Measurements from ENCODE around the gene DCTN3. TPM values are rescaled to one million over a fixed set of nuclear protein-coding genes. Genes with fewer than 3 reads are reported as not detected.

DCTN3 gene
- polyA plus RNA-seq, 10 donors: 53.7 to 75.6 (median 66.5) TPM

DNA sequence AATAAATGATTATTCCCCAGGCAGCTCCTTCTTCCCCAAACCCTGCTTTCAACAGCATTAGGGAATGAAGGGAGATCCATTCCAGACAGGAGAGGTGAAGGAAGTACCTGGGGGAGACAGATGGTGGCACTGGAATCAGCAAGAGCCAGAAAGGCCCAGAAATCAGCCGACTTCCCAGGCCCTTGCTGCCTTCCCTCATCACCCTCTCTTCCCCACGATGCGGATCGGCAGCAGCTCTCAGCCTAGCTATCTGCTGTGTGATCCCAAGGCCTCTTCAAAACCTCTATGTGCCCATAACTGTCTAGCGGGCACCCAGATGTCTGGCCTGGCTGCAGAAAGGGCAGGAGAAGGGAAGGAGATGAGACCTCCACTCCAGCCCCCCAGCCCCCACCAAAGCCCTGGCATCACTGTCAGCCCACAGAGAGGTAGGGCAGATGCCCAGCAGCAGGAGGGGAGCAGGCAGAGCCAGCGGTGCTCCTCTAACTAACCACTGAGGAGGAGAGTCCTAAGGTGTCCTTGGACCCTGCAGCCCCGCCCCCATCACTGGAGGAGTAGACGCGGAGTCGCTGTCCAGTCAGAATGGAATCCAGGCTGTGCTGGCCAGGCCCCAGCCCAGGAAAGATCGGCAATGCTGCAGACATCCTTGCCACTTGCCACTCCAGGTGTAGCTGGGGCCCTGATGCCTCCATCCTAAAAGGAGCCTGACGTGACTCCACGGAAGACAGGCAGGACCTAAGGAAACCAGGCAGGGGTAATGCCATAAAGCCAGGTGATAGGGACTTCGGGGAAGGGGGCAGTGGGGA is 43.5 kb downstream of the DCTN3 start:
- DNase-seq: peak in 2 of 3 donors; percentile 53 to 81

DNA sequence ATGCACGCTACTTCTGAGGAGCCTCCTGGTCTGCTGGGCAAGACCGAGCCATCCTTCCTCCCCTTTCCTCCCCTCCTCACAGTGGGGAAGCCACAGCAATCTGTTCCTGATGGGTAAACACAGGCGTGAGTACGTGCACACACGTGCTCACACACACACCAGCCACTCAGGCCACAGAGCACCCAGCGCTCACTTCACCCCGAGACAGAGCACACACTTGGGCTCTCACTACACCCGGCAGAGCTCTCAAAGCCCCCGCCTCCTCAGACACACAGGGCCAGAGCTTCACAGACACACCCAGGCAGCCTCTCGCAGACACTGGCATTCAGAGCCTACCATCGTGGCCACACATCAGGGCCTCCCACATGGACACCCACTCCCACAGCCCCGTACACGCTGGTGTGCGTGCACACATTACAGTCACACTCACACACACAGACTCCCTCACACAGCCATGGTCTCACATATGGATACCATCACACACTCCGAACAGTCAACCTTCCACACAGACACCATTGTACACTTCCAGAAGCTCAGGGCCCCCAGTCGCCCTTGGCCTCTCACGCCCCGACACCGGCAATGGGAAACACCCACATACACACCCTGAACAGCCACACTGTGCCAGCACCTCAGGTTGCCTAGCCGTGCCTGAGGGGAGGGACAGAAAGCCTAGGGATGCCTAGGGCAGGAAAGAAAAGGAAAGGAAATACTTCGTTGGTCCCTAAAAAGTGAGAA is 44.3 kb downstream of the DCTN3 start:
- DNase-seq: peak in 1 of 3 donors; percentile 51

DNA sequence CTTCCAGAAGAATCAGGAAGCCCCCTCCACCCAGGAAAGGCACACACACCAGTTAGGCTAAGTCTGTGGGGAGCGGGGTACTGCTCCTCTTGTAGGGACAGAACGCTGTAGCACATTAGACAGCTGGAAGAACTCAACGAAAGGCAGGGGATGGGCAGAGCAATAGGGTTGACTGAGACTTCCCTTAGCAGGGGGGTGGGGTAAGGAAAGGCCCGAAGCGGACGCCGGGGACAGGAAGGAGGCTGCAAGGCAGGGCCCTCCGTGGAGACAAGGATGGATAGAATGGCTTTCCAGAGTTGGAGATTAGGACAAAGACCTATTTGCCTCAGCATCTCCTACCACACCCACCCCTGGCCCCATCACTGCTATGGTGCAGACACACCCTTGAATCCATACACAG is 45.1 kb downstream of the DCTN3 start:
- DNase-seq: no peak

DNA sequence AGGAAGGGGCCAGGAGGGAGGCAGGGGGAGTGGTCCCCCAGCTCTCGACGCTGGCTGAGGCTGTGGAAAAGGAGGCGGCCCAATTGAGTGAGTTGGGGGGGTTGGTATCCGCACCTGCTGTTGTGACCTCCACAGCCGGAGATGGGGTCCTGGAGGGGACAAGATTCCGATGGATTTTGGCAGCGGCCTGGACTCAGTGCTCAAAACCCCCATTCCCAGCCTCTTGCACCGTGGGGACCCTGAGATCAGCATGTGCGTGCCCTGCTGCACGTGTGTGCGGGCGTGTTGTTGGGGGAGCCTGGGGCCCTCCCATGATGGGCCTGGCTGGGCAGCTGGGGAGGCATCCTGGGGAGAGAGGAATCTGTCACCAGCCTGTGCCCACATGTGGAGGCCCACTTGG is 45.7 kb downstream of the DCTN3 start:
- peak in 2 of 3 donors; percentile 62 to 89 for DNase-seq

DNA sequence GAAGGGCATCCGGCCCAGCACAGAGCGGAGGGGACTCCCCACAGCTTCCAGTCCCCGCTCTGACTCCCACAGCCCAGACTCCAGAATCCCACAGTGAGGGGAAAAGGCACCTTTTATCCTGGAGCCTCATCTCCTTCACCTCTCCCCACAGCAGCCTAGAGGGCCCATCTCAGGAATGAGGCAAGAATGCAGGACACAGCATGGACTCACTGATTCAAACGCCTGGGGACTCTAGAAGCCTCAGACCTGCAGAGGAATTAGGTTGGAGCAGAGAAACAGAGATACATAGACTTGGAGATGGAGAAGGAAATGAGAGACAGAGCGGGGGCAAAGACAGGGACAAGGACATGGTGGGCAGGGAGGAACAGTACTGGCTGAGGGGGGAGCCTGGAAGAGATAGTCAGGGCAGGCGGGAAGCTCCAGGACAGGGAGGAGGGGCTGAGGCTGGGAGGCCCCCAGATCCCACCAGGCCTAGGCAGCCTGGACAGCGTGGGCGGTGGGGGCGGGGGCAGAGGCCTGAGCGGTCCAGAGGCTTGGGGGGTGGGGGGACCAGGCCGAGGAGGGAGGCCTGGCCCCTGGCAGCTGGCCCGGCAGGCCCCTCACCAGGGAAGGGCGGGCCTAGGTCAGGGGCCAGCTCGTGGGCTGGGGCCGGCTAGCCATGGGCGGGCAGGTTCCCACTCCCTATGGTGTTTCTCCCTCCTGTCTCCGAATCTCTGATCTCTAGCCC is 46.5 kb downstream of the DCTN3 start:
- peak in 2 of 3 donors; percentile 55 to 81 for DNase-seq

DNA sequence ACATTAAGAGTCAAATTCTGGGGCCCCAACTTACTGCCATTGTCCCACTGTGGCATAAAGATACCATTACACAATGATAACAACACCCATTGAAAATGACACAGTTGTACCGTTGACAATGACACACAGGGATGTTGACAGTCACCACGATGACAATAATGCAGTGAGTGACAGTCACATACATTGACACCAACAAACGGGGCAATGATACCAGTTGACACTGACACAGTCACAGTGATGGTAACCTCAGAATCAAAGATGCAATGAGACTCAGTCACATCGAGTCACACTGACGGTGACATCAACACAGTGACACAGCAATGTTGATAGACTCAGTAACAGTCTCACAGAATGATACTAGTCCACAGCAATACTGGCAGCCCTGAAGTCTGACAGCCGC is 47.7 kb downstream of the DCTN3 start:
- no peak for DNase-seq

DNA sequence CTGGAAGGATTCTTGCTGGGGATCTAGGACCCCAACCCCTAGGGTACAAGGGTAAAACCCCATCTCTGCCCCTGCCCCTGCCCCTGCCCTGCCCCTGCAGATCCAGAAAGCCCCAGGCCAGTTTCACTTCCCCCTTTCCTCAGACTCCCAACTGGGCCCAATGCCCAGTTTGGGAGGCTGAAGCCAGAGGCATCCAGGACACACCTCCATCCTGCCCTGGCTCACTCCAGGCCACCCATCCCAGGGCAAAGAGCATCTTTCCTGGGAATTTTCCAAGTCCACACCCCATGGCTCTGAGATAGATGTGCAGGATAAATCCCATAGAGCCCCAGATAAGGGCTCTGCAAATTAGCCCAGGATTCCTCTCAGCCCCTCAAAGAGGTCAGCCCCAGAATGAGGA is 48.2 kb downstream of the DCTN3 start:
- no peak for DNase-seq

DNA sequence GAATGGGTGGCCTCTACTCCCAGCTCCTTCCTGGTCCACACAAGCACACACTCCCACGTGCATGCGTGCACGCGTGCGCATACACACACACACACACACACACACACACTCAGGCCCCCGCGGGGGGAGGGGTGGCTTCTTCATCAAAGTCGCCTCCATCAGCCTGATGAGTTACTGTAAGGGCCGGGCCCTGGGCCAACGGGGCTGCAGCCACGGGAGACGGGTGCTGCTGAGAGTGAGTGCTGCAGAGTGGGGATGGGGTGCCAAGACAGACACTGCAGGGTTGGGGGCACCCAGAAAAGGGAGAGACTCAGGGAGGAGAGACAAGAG is 48.8 kb downstream of the DCTN3 start:
- peak in 1 of 3 donors; percentile 67 for DNase-seq

DNA sequence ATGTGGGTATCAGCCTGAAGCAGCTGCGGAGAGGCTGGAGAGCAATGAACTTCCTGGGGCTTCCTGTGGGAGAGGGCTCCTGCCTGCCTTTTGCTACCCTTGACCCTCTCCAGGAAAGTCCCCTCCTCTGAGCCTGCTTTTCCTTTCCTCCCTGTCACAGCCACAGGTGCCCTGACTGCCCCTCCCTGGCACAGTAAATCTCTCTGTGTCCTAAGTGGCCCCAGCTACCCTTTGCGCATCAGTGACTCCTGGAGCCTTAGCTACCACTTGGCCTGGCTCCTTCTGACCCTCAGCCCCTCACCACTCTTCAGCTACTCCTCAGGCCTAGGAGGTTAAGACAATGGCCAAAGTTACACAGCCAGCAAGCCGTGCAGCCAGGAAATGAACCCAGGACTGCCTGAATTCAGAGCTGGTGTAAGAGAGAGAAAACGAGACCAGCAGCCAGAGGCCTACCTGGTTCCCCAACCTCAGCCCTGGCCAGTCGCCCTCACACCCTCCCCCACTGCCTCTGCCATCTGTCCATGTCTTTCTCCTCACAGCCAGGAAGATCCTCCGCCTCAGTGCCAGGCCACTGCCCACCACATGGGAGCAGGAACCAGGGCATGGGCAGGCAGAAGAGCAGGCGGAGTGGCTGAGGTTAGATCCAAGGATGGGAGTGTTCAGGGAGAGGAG is 49.4 kb downstream of the DCTN3 start:
- DNase-seq: peak in 1 of 3 donors; percentile 55

DNA sequence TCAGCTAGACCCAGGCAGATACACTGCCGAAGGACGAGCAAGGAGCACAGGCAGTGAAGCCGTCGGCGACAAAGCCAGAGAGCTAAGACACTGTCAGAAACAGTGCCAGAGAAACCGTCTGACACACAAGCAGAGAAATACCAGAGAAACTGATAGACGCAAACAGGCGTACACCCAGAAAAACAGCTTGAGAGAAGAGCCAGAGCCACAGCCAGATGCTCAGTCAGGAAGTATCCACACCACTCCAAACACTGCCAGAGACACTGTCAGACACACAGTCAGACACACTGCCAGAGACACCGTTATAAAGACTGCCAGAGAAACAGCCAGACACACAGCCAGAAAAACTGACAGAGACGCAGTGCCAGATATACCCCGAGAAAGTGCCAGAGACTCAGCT is 49.9 kb downstream of the DCTN3 start:
- peak in 1 of 3 donors; percentile 86 for DNase-seq

DNA sequence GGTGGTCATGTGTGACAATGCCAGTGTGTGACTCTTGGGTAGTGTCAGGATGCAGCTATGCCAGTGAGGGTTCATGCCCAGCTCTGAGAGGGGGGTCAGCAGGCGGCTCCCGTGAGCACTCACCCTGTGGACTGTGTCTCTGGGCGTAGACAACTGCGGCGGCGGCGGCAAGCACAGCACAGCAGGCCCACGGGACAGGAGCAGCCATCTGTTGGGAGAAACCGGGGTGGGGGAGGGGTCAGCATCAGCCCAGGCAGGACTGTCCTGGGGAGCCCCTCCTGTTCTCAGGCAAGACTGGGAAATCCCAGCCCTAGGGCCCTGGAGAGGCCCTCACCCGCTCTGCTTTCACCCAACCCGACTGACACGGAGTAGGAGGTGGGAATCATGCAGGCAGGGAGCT is 51.5 kb downstream of the DCTN3 start:
- no peak for DNase-seq

DNA sequence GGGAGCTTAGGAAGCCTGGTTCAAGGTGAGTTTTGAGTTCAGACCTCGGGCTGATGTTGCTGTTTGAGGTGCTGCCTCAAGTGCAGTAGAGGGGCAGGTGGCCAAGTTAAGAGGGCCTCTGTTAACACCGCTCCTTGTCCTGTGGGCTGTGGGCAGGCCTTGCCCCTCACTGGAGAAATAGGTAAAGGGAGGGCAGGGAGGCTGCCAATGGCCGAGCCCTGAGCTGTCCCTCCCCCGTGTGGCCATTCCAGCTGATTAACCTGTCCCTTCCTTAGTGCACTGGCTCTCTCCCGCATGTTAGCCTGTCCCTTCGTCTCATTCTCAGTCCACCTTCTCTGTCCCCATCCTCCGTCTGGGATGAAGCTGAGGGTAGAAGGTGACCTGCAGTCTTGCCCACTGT is 52.2 kb downstream of the DCTN3 start:
- no peak for DNase-seq

DNA sequence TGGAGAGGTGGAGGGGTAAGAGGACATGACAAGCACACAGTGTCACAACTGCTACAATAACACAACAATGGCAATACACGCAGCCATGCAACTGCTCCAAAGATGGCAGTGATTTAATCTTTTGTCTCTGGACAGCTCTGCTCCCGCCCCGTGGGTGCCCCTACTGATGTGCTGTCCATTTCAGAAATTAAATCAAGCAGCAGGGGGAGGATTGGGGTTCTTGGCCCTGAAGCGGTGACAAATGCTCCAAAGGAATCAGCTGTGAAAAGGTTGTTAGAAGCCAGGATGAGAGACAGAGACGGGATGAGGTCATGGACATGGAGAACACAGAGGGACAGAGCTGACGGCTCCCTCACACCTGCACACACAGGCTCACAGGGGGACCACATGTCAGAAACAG is 53.3 kb downstream of the DCTN3 start:
- DNase-seq: peak in 1 of 3 donors; percentile 59

DNA sequence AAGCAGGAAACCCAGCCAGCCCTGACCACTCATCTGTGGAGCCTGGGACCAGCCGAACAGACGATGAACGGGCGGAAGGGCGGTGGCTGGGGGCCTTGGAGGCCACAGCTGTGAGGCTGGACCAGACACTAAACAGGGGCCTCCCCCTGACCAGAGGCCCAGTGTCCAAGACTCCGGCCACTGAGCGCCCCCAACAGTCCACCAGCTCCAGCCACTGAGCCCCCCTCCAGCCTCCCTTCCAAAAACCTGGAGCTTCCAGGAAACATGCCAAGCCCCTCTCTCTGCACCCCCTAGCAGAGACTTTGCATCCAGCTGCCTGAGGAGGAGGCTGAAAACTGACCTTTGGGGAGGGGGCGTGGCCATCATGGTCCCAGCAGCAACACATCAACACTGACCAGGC is 54.0 kb downstream of the DCTN3 start:
- peak in 2 of 3 donors; percentile 59 to 89 for DNase-seq

DNA sequence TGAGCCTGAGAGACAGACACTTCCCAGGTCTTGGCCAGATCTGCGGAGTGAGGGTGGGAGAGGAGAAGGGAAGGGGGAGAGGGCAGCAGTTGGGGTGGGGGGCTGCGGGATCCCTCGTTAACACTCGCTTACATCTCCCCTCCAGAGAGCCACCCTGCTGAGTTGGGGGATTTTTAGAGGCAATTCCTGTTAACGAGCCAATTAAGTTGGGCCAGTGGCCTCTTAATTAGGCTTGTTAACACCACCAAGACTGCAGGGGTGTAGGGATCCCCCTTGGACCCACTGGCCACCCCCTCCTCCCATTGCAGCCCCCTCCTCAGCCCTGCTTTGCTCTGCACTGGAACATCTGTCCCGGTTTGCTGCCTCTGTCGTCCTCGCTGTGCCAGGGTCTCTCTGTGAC is 54.4 kb downstream of the DCTN3 start:
- DNase-seq: no peak

DNA sequence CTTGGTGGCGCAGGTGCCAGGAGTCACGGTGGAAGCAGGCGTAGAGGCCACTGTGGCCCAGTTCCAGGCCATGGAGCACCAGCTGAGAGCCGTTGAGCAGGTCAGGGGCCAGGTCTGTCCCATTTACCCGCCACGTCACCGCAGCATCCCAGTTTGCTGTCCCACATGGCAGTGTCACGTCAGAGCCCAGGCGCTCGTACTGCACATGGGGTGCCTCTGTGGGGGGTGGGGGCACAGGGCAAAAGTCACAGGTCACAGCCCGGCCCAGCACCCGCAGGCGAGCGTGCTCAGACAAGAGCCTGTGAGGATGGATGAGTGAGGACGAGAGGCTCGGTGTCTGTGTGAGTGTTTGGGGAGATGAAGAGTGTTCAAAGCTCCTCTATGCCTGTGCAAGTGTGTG is 55.7 kb downstream of the DCTN3 start:
- no peak for DNase-seq

Other genes starting within 250 kb of the DCTN3 start
- gene MYORG, start 243.6 kb downstream of the DCTN3 start, polyA plus RNA-seq (ENCODE audit: insufficient read length in 10 of 10): 10 to 100 TPM; 11.3 to 18.9 (median 16.8) TPM
- gene FAM219A, start 161.9 kb downstream of the DCTN3 start, polyA plus RNA-seq (ENCODE audit: insufficient read length in 10 of 10): 10 to 100 TPM in 8 of 10 donors, 1 to 10 TPM in 2; 9.8 to 15.0 (median 11.8) TPM
- gene DNAI1, start 161.7 kb downstream of the DCTN3 start, polyA plus RNA-seq (ENCODE audit: insufficient read length in 10 of 10): under 1 TPM in 2 of 10 donors, not detected in 8; 0.23 to 0.30 TPM
- 1 to 10 TPM; 2.5 to 5.2 (median 3.4) TPM for gene ENHO, start 97.5 kb downstream of the DCTN3 start, polyA plus RNA-seq (ENCODE audit: insufficient read length in 10 of 10)
- gene CNTFR, start 30.8 kb downstream of the DCTN3 start, polyA plus RNA-seq (ENCODE audit: insufficient read length in 10 of 10): 10 to 100 TPM; 24.5 to 98.6 (median 54.8) TPM
- 10 to 100 TPM; 15.3 to 22.3 (median 18.5) TPM for gene RPP25L, start 8.4 kb downstream of the DCTN3 start, polyA plus RNA-seq (ENCODE audit: insufficient read length in 10 of 10)
- gene ARID3C, start 8.6 kb upstream of the DCTN3 start, polyA plus RNA-seq (ENCODE audit: insufficient read length in 10 of 10): under 1 TPM in 5 of 10 donors, not detected in 5; 0.11 to 0.24 (median 0.18) TPM
- gene SIGMAR1, start 17.3 kb upstream of the DCTN3 start, polyA plus RNA-seq (ENCODE audit: insufficient read length in 10 of 10): 10 to 100 TPM; 35.5 to 60.7 (median 47.0) TPM
- gene GALT, start 26.2 kb upstream of the DCTN3 start, polyA plus RNA-seq (ENCODE audit: insufficient read length in 10 of 10): 10 to 100 TPM; 28.2 to 48.1 (median 33.9) TPM
- gene IL11RA, start 31.7 kb upstream of the DCTN3 start, polyA plus RNA-seq (ENCODE audit: insufficient read length in 10 of 10): 100 to 1,000 TPM in 8 of 10 donors, 10 to 100 TPM in 2; 92.2 to 164 (median 110) TPM
- under 1 TPM in 9 of 10 donors, not detected in 1; 0.47 to 0.95 (median 0.78) TPM for gene CCL27, start 42.2 kb upstream of the DCTN3 start, polyA plus RNA-seq (ENCODE audit: insufficient read length in 10 of 10)
- 10 to 100 TPM in 1 of 10 donors, 1 to 10 TPM in 3, not detected in 6; 1.5 to 12.3 (median 6.0) TPM for gene CCL19, start 70.8 kb upstream of the DCTN3 start, polyA plus RNA-seq (ENCODE audit: insufficient read length in 10 of 10)
- 10 to 100 TPM in 9 of 10 donors, 1 to 10 TPM in 1; 4.1 to 58.5 (median 26.1) TPM for gene CCL21, start 89.6 kb upstream of the DCTN3 start, polyA plus RNA-seq (ENCODE audit: insufficient read length in 10 of 10)

Data from muscle of back (tissue), 11 donors.